Ishikawa (cell line): Measurements from ENCODE around the gene DGKA.

ENCODE experiments used
- CREB1 ChIP-seq: IDR thresholded peaks from 2 replicates; pipeline ENCODE4 v1.6.1; 2012; ENCODE audit warnings: low read depth
- EGR1 ChIP-seq: IDR thresholded peaks from 2 replicates; pipeline ENCODE4 v1.6.1; 2012
- EP300 ChIP-seq: IDR thresholded peaks from 2 replicates; pipeline ENCODE4 v1.6.1; 2012; ENCODE audit warnings: borderline replicate concordance
- YY1 ChIP-seq: IDR thresholded peaks from 2 replicates; pipeline ENCODE4 v1.6.1; 2012; ENCODE audit warnings: low read depth
- ZBTB7A ChIP-seq: IDR thresholded peaks from 2 replicates; pipeline ENCODE4 v1.6.1; 2012; ENCODE audit warnings: low read depth

- TF ChIP-seq EP300 (no peak), CREB1 (no peak), EGR1 (no peak), ZBTB7A (no peak), YY1 (no peak)
These were observed 66.5 kb downstream of the DGKA start for GRCh38 chr12:55997535-55997859.
